Fibroblast of skin of abdomen (primary cell): ENCODE measurements around the gene NEB.
A peak's percentile ranks its signal among the peaks of the same experiment; 100 is the strongest.

Experiments used
- DNase-seq: peaks from one replicate; pipeline ENCODE4 v3.0.0-alpha.2; 2013

The NEB gene

GRCh38 chr2:151544449-151544848 lies 189.8 kb downstream of the NEB start:
- DNase-seq: peak; percentile 16

- peak; percentile 54 for DNase-seq
These were observed 190.4 kb downstream of the NEB start for GRCh38 chr2:151543876-151544275.

- DNase-seq: no peak
These were observed 200.3 kb downstream of the NEB start for GRCh38 chr2:151534001-151534400.

- no peak for DNase-seq
These were observed 201.1 kb downstream of the NEB start for GRCh38 chr2:151533127-151533526.

- DNase-seq: no peak
These were observed 207.6 kb downstream of the NEB start for GRCh38 chr2:151526572-151527090.

GRCh38 chr2:151525821-151526373 lies 208.4 kb downstream of the NEB start:
- DNase-seq: no peak

GRCh38 chr2:151523850-151524249 lies 210.4 kb downstream of the NEB start:
- DNase-seq: peak; percentile 71

GRCh38 chr2:151522556-151522955 lies 211.7 kb downstream of the NEB start:
- no peak for DNase-seq

- DNase-seq: no peak
These were observed 213.3 kb downstream of the NEB start for GRCh38 chr2:151520976-151521375.

- DNase-seq: peak; percentile 4
These were observed 215.5 kb downstream of the NEB start for GRCh38 chr2:151518802-151519201.

- no peak for DNase-seq
These were observed 225.8 kb downstream of the NEB start for GRCh38 chr2:151508519-151508918.

GRCh38 chr2:151506170-151506569 lies 228.1 kb downstream of the NEB start:
- DNase-seq: no peak

GRCh38 chr2:151498178-151498577 lies 236.1 kb downstream of the NEB start:
- DNase-seq: no peak

- no peak for DNase-seq
These were observed 242.8 kb downstream of the NEB start for GRCh38 chr2:151491496-151491895.

- no peak for DNase-seq
These were observed 244.0 kb downstream of the NEB start for GRCh38 chr2:151490276-151490675.

- DNase-seq: no peak
These were observed 248.2 kb downstream of the NEB start for GRCh38 chr2:151486053-151486452.

- DNase-seq: no peak
These were observed 250.2 kb downstream of the NEB start for GRCh38 chr2:151484100-151484499.

GRCh38 chr2:151483546-151483945 lies 250.7 kb downstream of the NEB start:
- DNase-seq: no peak

- no peak for DNase-seq
These were observed 252.0 kb downstream of the NEB start for GRCh38 chr2:151482171-151482725.

- no peak for DNase-seq
These were observed 252.5 kb downstream of the NEB start for GRCh38 chr2:151481744-151482143.

GRCh38 chr2:151478011-151478410 lies 256.3 kb downstream of the NEB start:
- peak; percentile 42 for DNase-seq

- DNase-seq: no peak
These were observed 258.0 kb downstream of the NEB start for GRCh38 chr2:151476287-151476686.

GRCh38 chr2:151475071-151475470 lies 259.2 kb downstream of the NEB start:
- DNase-seq: no peak

GRCh38 chr2:151472966-151473365 lies 261.3 kb downstream of the NEB start:
- DNase-seq: no peak

- DNase-seq: no peak
These were observed 263.7 kb downstream of the NEB start for GRCh38 chr2:151470556-151470955.
